Measurements from ENCODE around the gene SUMO4. TPM values are rescaled to one million over a fixed set of nuclear protein-coding genes. Genes with fewer than 3 reads are reported as not detected.

SUMO4 gene
- total and polyA plus RNA-seq, 2 donors (not counting 1 experiment from before 2014, with no cell fraction given), result 0.18 to 11.5 TPM

- TF ChIP-seq EZH2 (IDR thresholded peaks at IDR 0.05; ENCODE audit: borderline replicate concordance, insufficient read depth, low read depth, low read length, poor library complexity, severe bottlenecking) (no peak), CTCF (IDR thresholded peaks at IDR 0.05) (no peak)
- H3K4me3 ChIP-seq (ENCODE audit: control extremely low read depth in 1 of 5, extremely low read depth in 1 of 5, insufficient read depth in 1 of 5, low read depth in 2 of 5, low read length in 4 of 5), result no peak overlapping the region
- H3K27me3 ChIP-seq (replicated peaks in 1 of 4; ENCODE audit: control extremely low read depth in 1 of 4, control insufficient read depth in 3 of 4, insufficient read depth in 4 of 4, low read length in 3 of 4), result no peaks in the 10 kb centered on the region
- no peaks in the 10 kb centered on the region for H3K27me3 Mint-ChIP-seq
- no peak overlapping the region for H2AFZ ChIP-seq (ENCODE audit: insufficient read depth, low read depth, low read length, poor library complexity, severe bottlenecking)
- H3K4me1 ChIP-seq (ENCODE audit: control insufficient read depth in 2 of 2, insufficient read depth in 2 of 2, low read length in 2 of 2), result peaks cover 6 to 11% of the 10 kb centered on the region in 2 donors
- no peaks in the 10 kb centered on the region for H3K9me3 Mint-ChIP-seq (ENCODE audit: insufficient read depth)
- H3K36me3 ChIP-seq (replicated peaks in 1 of 2; ENCODE audit: control extremely low read depth in 1 of 2, control insufficient read depth in 1 of 2, extremely low read depth in 1 of 2, insufficient read depth in 2 of 2, low read length in 1 of 2), result no peaks in the 10 kb centered on the region
- intact Hi-C loops (cut with micrococcal nuclease), result no loop called here
- H3K4me2 ChIP-seq (replicated peaks; ENCODE audit: low read depth, low read length, poor library complexity, severe bottlenecking), result no peak overlapping the region
- no peaks in the 10 kb centered on the region for H3K79me2 ChIP-seq (ENCODE audit: control insufficient read depth, insufficient read depth, low read length)
- no peak overlapping the region for H3K4me3 Mint-ChIP-seq
- POLR2A ChIA-PET, result no interaction called here
- ATAC-seq (ENCODE audit: low read depth), result no peak
- H3K27ac Mint-ChIP-seq, result no peak overlapping the region
- WGBS (ENCODE audit: insufficient coverage), result 92% methylated on average over 9 of the region's 12 CpGs
- CTCF ChIA-PET, result interaction anchor here (0.6 to 8.4 kb wide), 4 partner anchors 39 to 408 kb away, joined by 4 to 201 read pairs (median 109); no protein-coding TSS in a partner anchor
- no peak for DNase-seq
- no peak overlapping the region for H3K9ac ChIP-seq (ENCODE audit: low read length)
- no peaks in the 10 kb centered on the region for H3K9me3 ChIP-seq (ENCODE audit: control extremely low read depth in 1 of 3, control insufficient read depth in 2 of 3, insufficient read depth in 1 of 3, low read length in 2 of 3)
- no peaks in the 10 kb centered on the region for H4K20me1 ChIP-seq (ENCODE audit: control insufficient read depth, insufficient read depth, low read length, poor library complexity, severe bottlenecking)
- no peak overlapping the region for H3K27ac ChIP-seq (ENCODE audit: low read length in 2 of 2)
- peaks cover 33% of the 10 kb centered on the region for H3K4me1 Mint-ChIP-seq
These were observed 36.6 kb downstream of the SUMO4 start for GRCh38 chr6:149436647-149437046.

- H3K27me3 Mint-ChIP-seq, result no peaks in the 10 kb centered on the region
- H3K4me3 Mint-ChIP-seq, result no peak overlapping the region
- intact Hi-C loops (cut with micrococcal nuclease), result no loop called here
- no peak overlapping the region for H3K27ac Mint-ChIP-seq
- ATAC-seq (ENCODE audit: low read depth) (no peak), DNase-seq (no peak)
- WGBS (ENCODE audit: insufficient coverage), result no CpG with 5 or more reads among the region's 3 CpGs
- H3K9me3 ChIP-seq (ENCODE audit: control extremely low read depth in 1 of 3, control insufficient read depth in 2 of 3, insufficient read depth in 1 of 3, low read length in 2 of 3), result no peaks in the 10 kb centered on the region
- POLR2A ChIA-PET, result no interaction called here
- no peaks in the 10 kb centered on the region for H3K27me3 ChIP-seq (replicated peaks in 1 of 4; ENCODE audit: control extremely low read depth in 1 of 4, control insufficient read depth in 3 of 4, insufficient read depth in 4 of 4, low read length in 3 of 4)
- peaks cover 6% of the 10 kb centered on the region in 2 donors for H3K4me1 ChIP-seq (ENCODE audit: control insufficient read depth in 2 of 2, insufficient read depth in 2 of 2, low read length in 2 of 2)
- no peak overlapping the region for H3K4me3 ChIP-seq (ENCODE audit: control extremely low read depth in 1 of 5, extremely low read depth in 1 of 5, insufficient read depth in 1 of 5, low read depth in 2 of 5, low read length in 4 of 5)
- H3K9me3 Mint-ChIP-seq (ENCODE audit: insufficient read depth), result no peaks in the 10 kb centered on the region
- H3K4me2 ChIP-seq (replicated peaks; ENCODE audit: low read depth, low read length, poor library complexity, severe bottlenecking), result no peak overlapping the region
- H3K36me3 ChIP-seq (replicated peaks in 1 of 2; ENCODE audit: control extremely low read depth in 1 of 2, control insufficient read depth in 1 of 2, extremely low read depth in 1 of 2, insufficient read depth in 2 of 2, low read length in 1 of 2), result no peaks in the 10 kb centered on the region
- CTCF ChIA-PET, result interaction anchor here (0.6 kb wide), 1 partner anchor 40 kb away, joined by 4 read pairs; no protein-coding TSS in a partner anchor
- H2AFZ ChIP-seq (ENCODE audit: insufficient read depth, low read depth, low read length, poor library complexity, severe bottlenecking), result no peak overlapping the region
- H3K4me1 Mint-ChIP-seq, result peaks cover 29% of the 10 kb centered on the region
- H3K79me2 ChIP-seq (ENCODE audit: control insufficient read depth, insufficient read depth, low read length), result no peaks in the 10 kb centered on the region
- no peak overlapping the region for H3K27ac ChIP-seq (ENCODE audit: low read length in 2 of 2)
- no peak overlapping the region for H3K9ac ChIP-seq (ENCODE audit: low read length)
- no peak for TF ChIP-seq CTCF (IDR thresholded peaks at IDR 0.05)
- TF ChIP-seq EZH2 (IDR thresholded peaks at IDR 0.05; ENCODE audit: borderline replicate concordance, insufficient read depth, low read depth, low read length, poor library complexity, severe bottlenecking), result no peak
- H4K20me1 ChIP-seq (ENCODE audit: control insufficient read depth, insufficient read depth, low read length, poor library complexity, severe bottlenecking), result no peaks in the 10 kb centered on the region
These were observed 37.1 kb downstream of the SUMO4 start for GRCh38 chr6:149437212-149437611.
